ENCODE measurements around the gene DCLK1.
A peak's percentile ranks its signal among the peaks of the same experiment; 100 is the strongest.

Gene DCLK1

GRCh38 chr13:35818633-35819067 is 312.5 kb downstream of the DCLK1 start:
- peak; percentile 44 for DNase-seq (ENCODE audit: extremely low spot score)
- TF ChIP-seq ZNF384 (IDR thresholded peaks at IDR 0.05) (peak; percentile 87), SP1 (IDR thresholded peaks at IDR 0.05) (no peak)
- POLR2A ChIA-PET = no interaction called here
- CTCF ChIA-PET = interaction anchor here (0.6 to 0.8 kb wide), 5 partner anchors 12 to 432 kb away, joined by 3 to 4 read pairs (median 3); no protein-coding TSS in a partner anchor

DNA sequence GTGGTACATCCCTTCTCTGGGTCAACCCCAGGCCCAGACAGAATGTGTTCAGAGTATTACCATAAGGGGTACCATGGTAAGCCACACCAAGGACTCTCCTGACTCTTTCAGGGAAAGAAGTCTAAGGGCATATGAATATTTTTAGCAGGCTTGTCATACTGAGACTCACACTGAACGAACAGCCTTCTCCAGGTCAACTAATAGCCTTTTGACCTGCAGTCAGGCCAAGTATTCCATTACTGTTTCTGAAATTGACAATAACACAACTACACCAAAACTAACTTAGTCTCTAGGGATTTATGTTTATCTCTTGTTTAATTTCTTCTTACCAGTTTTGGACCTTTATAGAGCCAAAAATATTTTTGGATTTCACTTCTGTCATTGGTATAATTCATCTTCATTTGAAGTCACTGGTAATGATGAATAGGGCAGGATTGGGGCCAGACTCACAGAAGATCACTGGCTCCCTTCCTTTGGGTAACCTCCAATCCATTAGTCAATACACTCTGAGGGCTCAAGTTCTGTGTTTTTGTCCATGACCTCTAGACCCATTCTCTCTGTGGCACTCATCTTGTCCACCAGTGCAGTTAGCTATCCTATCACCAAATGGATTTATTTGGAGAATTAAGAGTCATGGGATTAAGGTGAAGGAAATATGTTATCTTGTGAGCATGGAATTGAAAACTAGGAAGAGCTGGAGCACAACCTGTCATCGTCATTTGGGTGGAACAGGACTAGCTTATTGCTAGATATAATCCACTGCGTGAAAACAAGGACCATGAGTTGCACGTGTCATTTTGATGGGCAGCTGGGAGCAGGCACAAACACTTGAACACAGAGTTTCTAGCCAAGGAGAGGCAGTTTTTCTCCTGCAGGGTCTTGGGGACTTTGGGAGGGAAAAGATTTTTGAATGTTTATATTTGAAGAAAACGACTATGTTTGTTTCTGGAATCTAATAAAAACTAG is 313.3 kb downstream of the DCLK1 start:
- DNase-seq (ENCODE audit: extremely low spot score) = no peak
- TF ChIP-seq FOXK2 (IDR thresholded peaks at IDR 0.05) (no peak), ARNT (IDR thresholded peaks at IDR 0.05) (no peak), PKNOX1 (IDR thresholded peaks at IDR 0.05) (no peak), CTBP1 (IDR thresholded peaks at IDR 0.05; ENCODE audit: borderline replicate concordance) (no peak), FOXM1 (IDR thresholded peaks at IDR 0.05; ENCODE audit: borderline replicate concordance) (no peak), FOXA1 (IDR thresholded peaks at IDR 0.05) (no peak), NFRKB (IDR thresholded peaks at IDR 0.05) (no peak), LEF1 (IDR thresholded peaks at IDR 0.05; ENCODE audit: borderline replicate concordance) (no peak), TARDBP (IDR thresholded peaks at IDR 0.05) (no peak), ELF4 (IDR thresholded peaks at IDR 0.05) (no peak), SP1 (IDR thresholded peaks at IDR 0.05) (no peak)
- CTCF ChIA-PET = interaction anchor here (0.6 to 0.8 kb wide), 5 partner anchors 13 to 431 kb away, joined by 3 to 4 read pairs (median 3); no protein-coding TSS in a partner anchor
- POLR2A ChIA-PET = no interaction called here

DNA sequence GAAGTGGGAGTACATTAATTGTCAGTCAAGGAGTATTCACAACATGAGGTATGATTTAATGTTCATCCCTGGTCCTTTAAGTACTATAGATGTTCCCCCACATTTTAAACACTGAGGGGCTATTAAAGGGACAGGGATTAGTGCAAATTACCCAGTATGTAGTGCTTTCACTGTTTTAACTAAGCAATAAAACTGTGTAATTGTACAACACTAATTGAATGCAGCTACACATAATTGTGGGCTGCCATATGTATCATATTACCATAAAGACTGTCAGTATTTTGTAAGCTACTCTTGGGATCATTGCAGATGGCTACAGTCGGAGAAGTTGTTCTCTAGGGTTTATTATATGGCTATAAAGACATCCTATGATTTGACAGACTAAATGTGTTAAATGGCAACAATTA is 316.6 kb downstream of the DCLK1 start:
- ChIA-PET POLR2A (no interaction called here), CTCF (no interaction called here)
- TF ChIP-seq L3MBTL2 (conservative IDR thresholded peaks at IDR 0.05) (no peak), PKNOX1 (IDR thresholded peaks at IDR 0.05) (peak; percentile 61), BHLHE40 (IDR thresholded peaks at IDR 0.05; ENCODE audit: borderline replicate concordance) (0 out of 2 replicates have a peak, but pooled peaks have one; percentile 25), SUZ12 (IDR thresholded peaks at IDR 0.05) (no peak)

DNA sequence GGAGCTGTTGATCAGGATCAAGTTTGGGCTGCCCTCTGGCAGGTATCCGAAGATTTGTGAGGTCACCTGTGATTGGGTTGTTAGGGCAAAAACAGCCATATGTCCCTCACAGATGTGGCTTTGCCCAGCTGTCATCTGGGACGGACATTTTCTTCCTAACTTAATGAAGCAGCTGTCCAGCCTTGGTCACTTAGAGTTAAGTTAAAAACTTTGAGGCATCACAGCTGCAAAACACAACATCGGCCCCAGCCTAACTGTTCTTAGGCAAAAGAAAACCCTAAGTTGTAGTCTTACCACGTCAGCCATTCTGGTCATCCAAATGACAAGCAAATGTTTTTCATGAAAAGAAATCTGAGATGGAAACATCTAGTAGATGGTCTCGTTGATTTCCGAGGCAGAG is 318.4 kb downstream of the DCLK1 start:
- TF ChIP-seq SUZ12 (IDR thresholded peaks at IDR 0.05) (no peak), LEF1 (IDR thresholded peaks at IDR 0.05; ENCODE audit: borderline replicate concordance) (no peak), TARDBP (IDR thresholded peaks at IDR 0.05) (no peak), BHLHE40 (IDR thresholded peaks at IDR 0.05; ENCODE audit: borderline replicate concordance) (no peak), L3MBTL2 (conservative IDR thresholded peaks at IDR 0.05) (no peak), CTBP1 (IDR thresholded peaks at IDR 0.05; ENCODE audit: borderline replicate concordance) (no peak), PKNOX1 (IDR thresholded peaks at IDR 0.05) (no peak), FOXM1 (IDR thresholded peaks at IDR 0.05; ENCODE audit: borderline replicate concordance) (no peak), ELF4 (IDR thresholded peaks at IDR 0.05) (no peak), SP1 (IDR thresholded peaks at IDR 0.05) (no peak), HDGF (IDR thresholded peaks at IDR 0.05; ENCODE audit: borderline replicate concordance) (no peak), NFRKB (IDR thresholded peaks at IDR 0.05) (no peak), ZNF384 (IDR thresholded peaks at IDR 0.05) (no peak), FOXK2 (IDR thresholded peaks at IDR 0.05) (no peak), ARNT (IDR thresholded peaks at IDR 0.05) (no peak), FOXA1 (IDR thresholded peaks at IDR 0.05) (no peak)
- ChIA-PET CTCF (interaction anchor here (1.4 kb wide), 1 partner anchor 14 kb away, joined by 3 read pairs; no protein-coding TSS in a partner anchor), POLR2A (no interaction called here)
- no peak for DNase-seq (ENCODE audit: extremely low spot score)

More for the DNA sequence above, 316.6 kb downstream of the DCLK1 start:
- DNase-seq (ENCODE audit: extremely low spot score) = no peak

DNA sequence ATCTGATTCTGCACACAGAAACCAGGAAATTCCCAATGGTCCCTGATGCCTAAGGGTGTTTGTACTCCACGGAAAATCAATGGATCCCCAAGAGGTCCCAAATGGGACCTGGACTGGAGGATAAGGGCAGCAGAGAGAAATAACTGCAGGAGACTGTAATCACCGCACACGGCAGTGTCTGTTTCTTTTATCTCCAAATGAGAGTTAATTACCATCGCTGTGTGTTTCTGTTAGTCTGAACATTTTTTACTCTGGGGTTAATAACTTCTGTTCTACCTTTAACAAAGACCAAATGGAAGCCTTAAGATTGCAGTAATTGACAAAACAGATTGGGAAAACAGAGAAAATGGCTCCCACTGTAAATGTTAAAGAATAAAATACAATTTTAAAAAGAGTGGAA is 320.9 kb downstream of the DCLK1 start:
- TF ChIP-seq SP1 (IDR thresholded peaks at IDR 0.05) (no peak), ELF4 (IDR thresholded peaks at IDR 0.05) (no peak), BHLHE40 (IDR thresholded peaks at IDR 0.05; ENCODE audit: borderline replicate concordance) (no peak), ZNF384 (IDR thresholded peaks at IDR 0.05) (no peak), LEF1 (IDR thresholded peaks at IDR 0.05; ENCODE audit: borderline replicate concordance) (no peak), FOXK2 (IDR thresholded peaks at IDR 0.05) (no peak), NFRKB (IDR thresholded peaks at IDR 0.05) (no peak), HDGF (IDR thresholded peaks at IDR 0.05; ENCODE audit: borderline replicate concordance) (no peak), CTBP1 (IDR thresholded peaks at IDR 0.05; ENCODE audit: borderline replicate concordance) (no peak)
- CTCF ChIA-PET = no interaction called here
- POLR2A ChIA-PET = no interaction called here
- no peak for DNase-seq (ENCODE audit: extremely low spot score)

DNA sequence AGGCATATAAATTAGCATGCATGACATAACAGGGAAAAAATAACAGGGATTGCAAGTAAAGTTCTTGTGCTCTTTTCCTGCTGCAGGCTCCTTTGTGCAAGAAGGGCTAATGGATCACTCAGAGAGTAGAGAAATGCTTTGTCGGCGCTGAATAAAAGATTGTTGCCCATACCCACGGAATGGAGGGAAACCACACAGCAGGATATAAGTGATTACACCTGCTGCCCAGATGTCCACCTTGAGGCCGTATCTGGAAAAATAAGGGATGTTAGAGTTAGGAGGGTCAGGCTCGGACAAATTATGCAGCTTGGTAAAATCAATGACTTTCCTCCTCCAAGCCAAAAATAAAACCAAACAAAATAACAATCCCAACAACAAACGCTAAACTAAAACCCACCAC is 322.3 kb downstream of the DCLK1 start:
- no peak for TF ChIP-seq PKNOX1 (IDR thresholded peaks at IDR 0.05)
- no peak for TF ChIP-seq SUZ12 (IDR thresholded peaks at IDR 0.05)
- TF ChIP-seq HDGF (IDR thresholded peaks at IDR 0.05; ENCODE audit: borderline replicate concordance) = no peak
- no peak for TF ChIP-seq ZNF384 (IDR thresholded peaks at IDR 0.05)
- TF ChIP-seq FOXM1 (IDR thresholded peaks at IDR 0.05; ENCODE audit: borderline replicate concordance) = no peak
- no peak for TF ChIP-seq FOXA1 (IDR thresholded peaks at IDR 0.05)
- TF ChIP-seq NFRKB (IDR thresholded peaks at IDR 0.05) = no peak
- TF ChIP-seq L3MBTL2 (conservative IDR thresholded peaks at IDR 0.05) = no peak
- TF ChIP-seq TARDBP (IDR thresholded peaks at IDR 0.05) = no peak
- no peak for TF ChIP-seq ELF4 (IDR thresholded peaks at IDR 0.05)
- no peak for TF ChIP-seq ARNT (IDR thresholded peaks at IDR 0.05)
- ChIA-PET POLR2A (no interaction called here), CTCF (no interaction called here)
- no peak for DNase-seq (ENCODE audit: extremely low spot score)

Measured in HEK293T (cell line).